Vagina (tissue), 2 donors: Measurements from ENCODE around the gene TMEM14A.

Experiments
- POLR2A ChIP-seq, 2 donors: fragments of 450-650 bp; IDR thresholded peaks; one replicate each; pipeline ENCODE4 v1.6.1; 2017; ENCODE audit warnings: antibody characterized with exemption in 2 of 2, mild to moderate bottlenecking in 2 of 2, moderate library complexity in 2 of 2
- POLR2AphosphoS5 ChIP-seq, 2 donors: sonication (generic); formaldehyde crosslinking; IDR thresholded peaks; one replicate each; pipeline ENCODE4 v1.9.0; 2017; ENCODE audit warnings: antibody characterized with exemption in 2 of 2, mild to moderate bottlenecking in 2 of 2, low read depth in 1 of 2; ENCODE audit not compliant: insufficient read depth in 1 of 2
- TF ChIP-seq, protein P1 (sequence below), 3 experiments: fragments of 450-650 bp in 2 of 3; fragments of 200-600 bp in 1 of 3; sonication (generic) in 1 of 3; IDR thresholded peaks; one replicate each; pipeline ENCODE4 v1.5.1; 2017 to 2019; ENCODE audit warnings: antibody characterized with exemption in 3 of 3, mild to moderate bottlenecking in 2 of 3, moderate library complexity in 2 of 3

DNA sequence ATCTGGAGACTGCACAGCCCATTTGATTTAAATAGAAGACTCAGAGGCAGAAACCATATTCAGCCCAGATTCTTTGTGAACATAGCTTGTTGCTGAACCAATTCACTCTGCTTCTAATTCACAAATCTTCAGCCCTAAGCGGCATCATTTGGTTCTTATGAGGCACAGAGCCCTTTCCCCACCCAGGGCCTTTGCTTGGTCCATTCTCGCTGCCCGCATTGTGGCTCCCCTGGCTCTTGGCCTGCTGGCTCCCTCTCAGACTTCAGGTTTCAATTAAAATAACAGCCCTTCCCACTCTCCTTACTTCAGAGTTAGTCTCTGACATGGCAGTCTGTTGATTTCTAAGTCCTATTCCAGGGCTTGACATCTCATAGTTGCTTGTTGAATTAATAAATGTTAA is 9.4 kb upstream of the TMEM14A start:
- TF ChIP-seq POLR2AphosphoS5 (IDR thresholded peaks at IDR 0.05; ENCODE audit: insufficient read depth in 1 of 2, low read depth in 1 of 2) (no peak), POLR2A (IDR thresholded peaks at IDR 0.05) (no peak)
- TF ChIP-seq, protein P1, sequence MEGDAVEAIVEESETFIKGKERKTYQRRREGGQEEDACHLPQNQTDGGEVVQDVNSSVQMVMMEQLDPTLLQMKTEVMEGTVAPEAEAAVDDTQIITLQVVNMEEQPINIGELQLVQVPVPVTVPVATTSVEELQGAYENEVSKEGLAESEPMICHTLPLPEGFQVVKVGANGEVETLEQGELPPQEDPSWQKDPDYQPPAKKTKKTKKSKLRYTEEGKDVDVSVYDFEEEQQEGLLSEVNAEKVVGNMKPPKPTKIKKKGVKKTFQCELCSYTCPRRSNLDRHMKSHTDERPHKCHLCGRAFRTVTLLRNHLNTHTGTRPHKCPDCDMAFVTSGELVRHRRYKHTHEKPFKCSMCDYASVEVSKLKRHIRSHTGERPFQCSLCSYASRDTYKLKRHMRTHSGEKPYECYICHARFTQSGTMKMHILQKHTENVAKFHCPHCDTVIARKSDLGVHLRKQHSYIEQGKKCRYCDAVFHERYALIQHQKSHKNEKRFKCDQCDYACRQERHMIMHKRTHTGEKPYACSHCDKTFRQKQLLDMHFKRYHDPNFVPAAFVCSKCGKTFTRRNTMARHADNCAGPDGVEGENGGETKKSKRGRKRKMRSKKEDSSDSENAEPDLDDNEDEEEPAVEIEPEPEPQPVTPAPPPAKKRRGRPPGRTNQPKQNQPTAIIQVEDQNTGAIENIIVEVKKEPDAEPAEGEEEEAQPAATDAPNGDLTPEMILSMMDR (IDR thresholded peaks at IDR 0.05), result no peak
